ENCODE results near the gene TEX35. TPM values are rescaled to one million over a fixed set of nuclear protein-coding genes. Genes with fewer than 3 reads are reported as not detected.

The TEX35 gene
- total RNA-seq, 4 donors from 2014 or later: not detected

GRCh38 chr1:178521241-178521640 lies 8.3 kb downstream of the TEX35 start:
- no peak overlapping the region for H3K4me3 ChIP-seq
- no peaks in the 10 kb centered on the region for H3K36me3 ChIP-seq
- H3K27ac ChIP-seq: no peak overlapping the region
- H3K4me1 ChIP-seq: no peaks in the 10 kb centered on the region
- ATAC-seq: no peak
- TF ChIP-seq CTCF (IDR thresholded peaks at IDR 0.05) (no peak), POLR2A (IDR thresholded peaks at IDR 0.05) (no peak), EP300 (IDR thresholded peaks at IDR 0.05) (no peak), POLR2AphosphoS5 (IDR thresholded peaks at IDR 0.05) (no peak)
- 97 to 100% methylated on average over 3 to 4 of the region's 4 CpGs for WGBS, 2 donors (ENCODE audit: low coverage in 1 of 2)
- no peaks in the 10 kb centered on the region for H3K9me3 ChIP-seq
- H3K27me3 ChIP-seq: no peaks in the 10 kb centered on the region

GRCh38 chr1:178527117-178527516 lies 14.2 kb downstream of the TEX35 start:
- WGBS, 2 donors (ENCODE audit: low coverage in 1 of 2): 84 to 93% methylated on average over 2 to 4 of the region's 4 CpGs
- no peak for ATAC-seq
- Histone ChIP-seq H3K4me1 (peaks cover 0 to 4% (median 0%) of the 10 kb centered on the region in 3 donors), H3K27me3 (no peaks in the 10 kb centered on the region), H3K36me3 (no peaks in the 10 kb centered on the region), H3K9me3 (no peaks in the 10 kb centered on the region), H3K4me3 (no peak overlapping the region), H3K27ac (no peak overlapping the region)
- TF ChIP-seq POLR2AphosphoS5 (IDR thresholded peaks at IDR 0.05): no peak
- no peak for TF ChIP-seq POLR2A (IDR thresholded peaks at IDR 0.05)
- no peak for TF ChIP-seq CTCF (IDR thresholded peaks at IDR 0.05)
- no peak for TF ChIP-seq EP300 (IDR thresholded peaks at IDR 0.05)

DNA sequence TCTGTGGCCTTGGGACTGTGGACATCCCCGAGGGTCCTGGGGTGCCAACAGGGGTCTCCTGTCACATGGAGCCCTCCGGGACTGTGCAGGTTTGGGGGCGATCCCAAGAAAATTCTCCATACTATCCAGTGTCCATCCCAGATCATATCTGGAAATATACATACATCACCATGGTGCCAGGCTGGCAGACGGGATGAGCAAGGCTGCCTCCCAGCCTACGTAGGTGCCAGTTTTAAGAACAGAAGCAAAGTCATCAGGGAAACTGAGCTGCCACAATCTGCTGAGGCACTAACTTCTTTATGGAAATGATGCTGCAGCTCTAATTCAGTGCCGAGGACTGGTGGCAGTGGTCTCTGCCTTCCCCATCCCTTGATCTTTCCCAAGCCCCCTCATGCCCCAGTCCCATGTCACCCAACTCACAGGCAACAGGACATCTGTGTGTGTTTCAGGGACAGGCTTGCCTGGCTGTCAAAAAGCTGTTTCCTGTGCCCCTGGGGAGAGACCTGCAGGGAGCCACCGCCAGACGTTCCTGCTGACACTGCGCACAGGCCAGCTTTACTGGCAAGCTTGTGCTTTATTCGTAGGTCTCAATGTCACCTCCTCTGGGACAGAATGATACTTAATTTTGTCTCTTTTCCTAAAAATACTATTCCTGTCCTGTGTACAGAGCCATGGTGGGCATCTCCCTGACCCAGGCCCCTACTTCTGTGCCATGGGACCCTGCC lies 15.5 kb downstream of the TEX35 start:
- Histone ChIP-seq H3K4me1 (peaks cover 0 to 11% (median 0%) of the 10 kb centered on the region in 3 donors), H3K4me3 (no peak overlapping the region), H3K9me3 (no peaks in the 10 kb centered on the region), H3K27ac (no peak overlapping the region), H3K36me3 (no peaks in the 10 kb centered on the region), H3K27me3 (no peaks in the 10 kb centered on the region)
- WGBS, 2 donors (ENCODE audit: low coverage in 1 of 2): 82 to 90% methylated on average over 3 to 7 of the region's 10 CpGs
- ATAC-seq: peak; percentile 8
- TF ChIP-seq CTCF (IDR thresholded peaks at IDR 0.05) (no peak), POLR2A (IDR thresholded peaks at IDR 0.05) (no peak)

GRCh38 chr1:178528953-178529335 lies 16.0 kb downstream of the TEX35 start:
- no peaks in the 10 kb centered on the region for H3K9me3 ChIP-seq
- H3K27me3 ChIP-seq: no peaks in the 10 kb centered on the region
- TF ChIP-seq EP300 (IDR thresholded peaks at IDR 0.05) (no peak), POLR2A (IDR thresholded peaks at IDR 0.05) (no peak), POLR2AphosphoS5 (IDR thresholded peaks at IDR 0.05) (no peak), CTCF (IDR thresholded peaks at IDR 0.05) (no peak)
- H3K4me3 ChIP-seq: no peak overlapping the region
- no peak for ATAC-seq
- 60 to 89% methylated on average over 1 to 4 of the region's 4 CpGs for WGBS, 2 donors (ENCODE audit: low coverage in 1 of 2)
- no peaks in the 10 kb centered on the region for H3K36me3 ChIP-seq
- H3K27ac ChIP-seq: no peak overlapping the region
- H3K4me1 ChIP-seq: peaks cover 0 to 11% (median 0%) of the 10 kb centered on the region in 3 donors

- ATAC-seq: no peak
- H3K27ac ChIP-seq: no peak overlapping the region
- 69 to 79% methylated on average over 2 to 7 of the region's 8 CpGs for WGBS, 2 donors (ENCODE audit: low coverage in 1 of 2)
- peaks cover 0 to 11% (median 0%) of the 10 kb centered on the region in 3 donors for H3K4me1 ChIP-seq
- no peaks in the 10 kb centered on the region for H3K9me3 ChIP-seq
- no peaks in the 10 kb centered on the region for H3K36me3 ChIP-seq
- no peak for TF ChIP-seq CTCF (IDR thresholded peaks at IDR 0.05)
- TF ChIP-seq POLR2AphosphoS5 (IDR thresholded peaks at IDR 0.05): no peak
- TF ChIP-seq POLR2A (IDR thresholded peaks at IDR 0.05): no peak
- no peak for TF ChIP-seq EP300 (IDR thresholded peaks at IDR 0.05)
- no peaks in the 10 kb centered on the region for H3K27me3 ChIP-seq
- no peak overlapping the region for H3K4me3 ChIP-seq
These were observed 16.6 kb downstream of the TEX35 start for GRCh38 chr1:178529364-178530036.
